ENCODE data around the gene CARD9. TPM values are rescaled to one million over a fixed set of nuclear protein-coding genes. Genes with fewer than 3 reads are reported as not detected.
A peak's percentile ranks its signal among the peaks of the same experiment; 100 is the strongest.

The CARD9 gene
- total RNA-seq, 1 donor from 2014 or later = under 0.01 TPM

DNA sequence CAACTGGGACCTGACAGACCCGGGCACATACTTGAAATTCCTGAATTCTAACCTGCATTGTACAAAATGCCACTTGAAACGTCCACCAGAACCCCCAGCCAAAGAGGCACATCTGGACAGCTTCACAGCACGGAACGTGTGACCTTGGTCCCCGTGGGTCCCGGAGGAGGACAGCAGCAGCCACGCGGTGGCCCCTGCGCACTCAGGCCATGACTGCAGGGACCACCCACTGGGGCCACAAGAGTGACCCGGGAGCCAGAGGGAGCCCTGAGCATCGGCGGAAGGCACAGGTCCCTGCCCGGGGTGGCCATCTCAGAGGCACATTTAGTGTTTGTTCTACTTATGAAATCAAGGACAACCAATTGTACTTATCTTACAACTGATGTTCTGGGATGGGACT, 28.6 kb upstream of the CARD9 start:
- DNase-seq (ENCODE audit: low read depth in 2 of 2) = no peak

DNA sequence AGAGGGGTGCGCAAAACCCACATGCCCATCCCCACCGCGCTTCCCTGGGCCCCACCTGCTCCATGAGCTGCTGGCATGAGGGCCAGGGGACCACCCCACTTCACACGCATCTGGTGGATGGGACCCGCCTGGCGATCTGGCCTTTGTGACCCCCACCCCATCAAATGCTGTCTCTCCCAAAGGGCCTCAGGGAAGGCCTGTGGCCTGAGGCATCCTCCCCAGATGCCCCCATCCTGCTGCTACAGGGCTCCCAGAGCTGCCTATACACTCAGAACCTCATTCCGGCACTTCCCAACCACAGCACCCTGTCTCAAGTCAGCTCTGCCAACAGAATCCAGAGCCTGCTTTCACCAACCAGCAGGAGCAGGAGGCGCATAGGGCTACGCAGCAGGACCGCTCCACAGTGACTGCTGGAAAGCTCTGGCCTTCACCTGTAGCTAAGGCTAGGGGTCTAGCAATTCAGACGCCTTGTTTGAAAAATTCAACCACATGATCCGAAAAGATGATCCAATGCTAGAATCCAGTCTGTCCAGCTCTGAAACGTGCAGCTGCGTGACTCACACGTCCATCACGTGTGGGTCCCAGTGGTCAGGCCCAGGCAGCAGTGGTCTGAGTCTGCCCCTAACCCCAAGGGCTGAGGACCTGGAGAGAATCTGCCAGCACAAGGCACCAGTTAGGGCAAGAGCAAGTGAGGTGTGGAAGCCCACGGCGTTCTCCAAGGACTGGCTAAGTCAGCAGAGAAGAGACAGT, 27.9 kb upstream of the CARD9 start:
- DNase-seq (ENCODE audit: low read depth in 2 of 2) = no peak

DNA sequence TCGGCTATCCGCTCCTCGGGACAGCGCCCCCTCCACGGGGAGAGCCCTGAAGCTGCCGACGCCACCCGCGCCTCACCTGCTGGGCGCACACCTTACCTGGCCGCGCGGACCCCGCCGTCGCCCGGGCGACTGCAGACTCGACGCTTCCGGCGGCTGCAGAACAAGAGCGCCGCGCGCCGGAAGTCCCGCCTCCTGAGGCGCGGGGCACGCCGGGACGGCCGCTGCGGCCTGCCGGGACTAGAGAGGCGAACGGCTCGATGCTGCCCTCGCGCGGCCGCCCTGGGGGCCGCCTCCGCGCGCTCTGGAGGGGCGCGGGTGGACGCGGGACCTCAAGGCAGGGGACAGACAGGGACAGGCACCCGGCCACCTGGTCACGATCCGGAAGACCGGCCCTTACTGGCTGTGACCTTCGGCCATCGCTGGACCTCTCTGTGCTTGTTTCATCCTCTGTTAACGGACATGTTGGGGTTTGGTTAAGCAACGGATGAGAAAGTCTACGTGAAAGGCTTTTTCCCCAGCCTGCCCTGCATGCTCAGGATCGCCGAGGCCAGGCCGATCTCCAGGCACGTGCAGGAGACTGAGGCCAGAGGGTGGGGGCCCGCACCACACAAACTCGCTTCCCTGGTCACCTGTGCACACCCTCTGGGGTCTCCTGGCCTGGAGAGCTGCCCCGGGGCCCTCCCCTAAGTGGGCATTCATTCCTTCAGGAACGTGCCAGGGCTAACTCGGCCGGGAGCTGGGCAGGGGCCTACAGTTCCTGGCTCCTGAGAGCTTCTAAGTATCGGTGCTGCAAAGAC, 26.8 kb upstream of the CARD9 start, which contains the start of gene SNAPC4:
TSS of gene SNAPC4 (minus strand) at position 133 of the 797 bp plus-strand sequence. CDS start 1,742 bp downstream, outside the sequence.
- DNase-seq (ENCODE audit: low read depth in 2 of 2) = peak; percentile 88 to 92

GRCh38 chr9:136399176-136400037, 25.9 kb upstream of the CARD9 start:
- DNase-seq (ENCODE audit: low read depth in 2 of 2) = peak; percentile 18 to 35

DNA sequence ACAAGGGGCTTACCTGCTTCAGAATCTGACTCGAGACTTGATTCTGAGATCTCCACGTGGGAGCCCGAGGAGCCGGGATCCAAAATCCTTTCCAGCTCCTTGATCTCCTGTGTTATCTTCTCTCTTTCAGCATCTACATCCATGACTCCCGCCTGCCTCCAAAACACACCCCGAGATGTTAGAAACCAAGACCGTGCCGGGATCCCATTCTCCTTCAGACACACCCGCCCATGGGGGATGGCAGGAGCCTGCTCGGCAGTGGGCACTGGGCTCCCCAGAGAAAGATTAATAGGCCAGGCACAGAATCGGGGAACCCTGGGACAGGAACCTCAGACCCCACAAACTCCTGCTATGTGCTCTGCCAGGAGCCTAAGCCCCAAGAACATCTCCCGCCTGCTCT, 24.8 kb upstream of the CARD9 start:
- DNase-seq (ENCODE audit: low read depth in 2 of 2) = no peak

DNA sequence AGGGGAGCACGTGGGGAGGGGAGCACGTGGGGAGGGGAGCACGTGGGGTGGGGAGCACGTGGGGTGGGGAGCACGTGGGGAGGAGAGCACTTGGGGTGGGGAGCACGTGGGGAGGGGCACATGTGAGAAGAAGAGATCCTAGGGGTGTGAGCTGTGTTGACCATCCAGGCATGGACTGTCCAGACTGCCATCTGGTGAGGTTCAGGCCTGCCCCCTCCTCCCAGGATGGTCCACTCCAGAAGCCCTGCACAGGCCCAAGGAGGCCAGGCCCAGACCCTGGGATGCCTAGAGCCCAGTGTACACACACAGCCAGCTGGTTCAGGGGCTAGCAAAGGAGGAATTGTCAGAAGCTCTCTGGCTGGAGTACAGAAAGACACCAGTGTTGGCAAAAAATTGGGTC, 24.2 kb upstream of the CARD9 start:
- DNase-seq (ENCODE audit: low read depth in 2 of 2) = no peak

- DNase-seq (ENCODE audit: low read depth in 2 of 2) = no peak
These were observed 22.7 kb upstream of the CARD9 start for GRCh38 chr9:136396219-136396515.

- DNase-seq (ENCODE audit: low read depth in 2 of 2) = no peak
These were observed 22.1 kb upstream of the CARD9 start for GRCh38 chr9:136395345-136396218.

DNA sequence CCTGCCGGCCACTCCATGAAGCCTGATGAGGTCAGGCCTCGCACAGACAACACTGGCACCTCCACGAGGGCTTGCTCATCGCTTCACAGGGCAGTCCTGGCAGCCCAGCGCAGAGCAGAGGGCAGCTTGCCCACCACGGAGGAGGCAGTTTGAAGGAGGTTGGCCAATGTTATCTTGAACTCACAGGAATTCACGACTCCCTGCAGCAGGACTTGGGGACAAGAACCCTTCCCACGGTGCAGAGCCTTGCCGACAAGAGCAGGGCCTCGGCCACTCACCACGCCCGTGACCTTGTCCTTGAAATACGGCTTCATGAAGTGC, 21.5 kb upstream of the CARD9 start:
- no peak for DNase-seq (ENCODE audit: low read depth in 2 of 2)

GRCh38 chr9:136394312-136395019, 21.0 kb upstream of the CARD9 start:
- DNase-seq (ENCODE audit: low read depth in 2 of 2) = no peak

DNA sequence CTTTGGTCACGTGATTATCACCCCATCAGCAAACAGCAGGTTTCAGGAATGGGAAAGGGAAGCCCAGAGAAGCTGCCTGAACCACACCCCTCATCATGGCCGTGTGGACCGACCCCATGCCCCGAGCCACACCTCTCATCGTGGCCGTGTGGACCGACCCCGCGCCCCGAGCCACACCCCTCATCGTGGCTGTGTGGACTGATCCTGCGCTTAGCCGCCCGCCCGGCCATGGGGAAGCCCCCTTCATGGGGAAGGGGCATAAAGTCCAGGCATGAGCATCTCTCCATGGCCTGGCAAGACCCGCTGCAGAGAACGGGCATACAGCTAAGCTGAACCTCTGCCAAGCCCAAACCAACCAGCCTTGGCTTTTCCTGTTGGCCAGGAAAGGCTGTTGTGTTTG, 20.1 kb upstream of the CARD9 start:
- no peak for DNase-seq (ENCODE audit: low read depth in 2 of 2)

- no peak for DNase-seq (ENCODE audit: low read depth in 2 of 2)
These were observed 19.3 kb upstream of the CARD9 start for GRCh38 chr9:136392538-136393449.

- no peak for DNase-seq (ENCODE audit: low read depth in 2 of 2)
These were observed 18.5 kb upstream of the CARD9 start for GRCh38 chr9:136391737-136392537.

- no peak for DNase-seq (ENCODE audit: low read depth in 2 of 2)
These were observed 15.9 kb upstream of the CARD9 start for GRCh38 chr9:136389396-136389795.

DNA sequence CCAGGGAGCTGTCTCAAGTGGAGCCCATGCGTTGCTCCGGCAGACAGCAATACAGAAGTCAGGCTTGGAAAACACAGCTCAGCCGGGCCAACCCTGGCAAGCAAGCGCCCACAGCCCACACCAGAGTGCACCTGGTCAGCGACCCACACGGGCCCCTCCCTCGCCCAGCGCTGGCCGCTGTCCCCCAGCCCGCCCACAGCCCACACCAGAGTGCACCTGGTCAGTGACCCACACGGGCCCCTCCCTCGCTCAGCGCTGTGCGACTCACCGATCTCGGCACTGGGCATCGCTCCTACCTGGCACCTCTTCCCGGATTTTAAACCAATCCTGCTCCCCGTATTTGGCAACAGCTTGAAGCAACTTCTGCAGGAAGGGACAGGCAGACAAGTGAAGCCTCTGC, 13.7 kb upstream of the CARD9 start:
- no peak for DNase-seq (ENCODE audit: low read depth in 2 of 2)

- no peak for DNase-seq (ENCODE audit: low read depth in 2 of 2)
These were observed 12.5 kb upstream of the CARD9 start for GRCh38 chr9:136386018-136386417.

- DNase-seq (ENCODE audit: low read depth in 2 of 2) = no peak
These were observed 11.5 kb upstream of the CARD9 start for GRCh38 chr9:136385015-136385414.

- DNase-seq (ENCODE audit: low read depth in 2 of 2) = no peak
These were observed 10.0 kb upstream of the CARD9 start for GRCh38 chr9:136383436-136383835.
